Measurements from ENCODE around the gene PNP.
"Not testable (repeated sequence)": the region's sequence is repeated elsewhere in the genome, so short reads cannot be mapped to it uniquely, and the experiment has no call there.

Gene PNP

DNA sequence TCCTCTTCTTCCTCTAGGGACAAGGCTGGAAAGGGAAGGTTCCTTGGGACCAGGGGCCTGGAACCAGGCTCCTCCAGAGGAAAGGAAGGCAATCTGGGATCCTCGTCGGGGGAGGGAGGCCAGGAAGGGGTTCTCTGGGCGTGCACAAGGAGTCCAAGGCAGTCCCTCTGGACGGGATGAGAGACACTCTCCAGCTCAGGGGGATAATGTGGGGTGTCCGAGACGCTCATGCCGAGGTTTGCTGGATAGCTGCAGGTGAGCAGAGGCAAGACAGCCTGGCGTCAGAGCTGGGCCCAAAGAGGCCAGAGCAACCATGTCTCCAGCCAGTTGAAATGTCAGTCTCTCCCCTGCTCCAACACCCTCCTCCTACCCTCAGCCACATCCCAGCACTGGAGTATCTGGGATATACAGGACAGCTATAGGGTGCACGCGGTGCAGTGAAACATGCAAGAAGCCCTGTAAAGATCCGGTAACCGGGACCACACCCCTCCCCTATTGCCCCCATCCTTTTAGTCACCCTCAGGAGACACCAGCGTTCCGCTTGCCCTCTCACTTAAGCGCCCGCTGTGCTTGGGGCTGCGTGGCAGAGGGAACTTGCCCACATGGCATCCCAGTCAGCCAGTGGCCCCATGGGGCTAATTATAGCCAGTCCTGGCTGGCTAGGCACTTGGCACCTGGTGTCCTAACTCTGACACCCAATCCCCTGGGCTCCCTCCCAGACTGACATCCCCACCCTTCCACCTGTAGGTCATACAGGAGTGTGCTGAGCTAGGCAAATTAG is 33.4 kb upstream of the PNP start, which contains the start of gene KLHL33:
KLHL33 (minus strand) TSS at position 585 of the 781 bp plus-strand sequence; CDS start at position 230, 355 bp downstream.
- H3K4me1 ChIP-seq (ENCODE audit: control insufficient read depth, insufficient read depth, low read length): peaks cover 7% of the 10 kb centered on the region; the same call in 1 of the 2 replicates
- H3K27me3 ChIP-seq (ENCODE audit: control insufficient read depth, insufficient read depth, low read length): no peaks in the 10 kb centered on the region
- H3K9me3 ChIP-seq (ENCODE audit: control insufficient read depth, insufficient read depth, low read depth, low read length): no peaks in the 10 kb centered on the region
- no peaks in the 10 kb centered on the region for H3K36me3 ChIP-seq (ENCODE audit: control insufficient read depth, insufficient read depth, low read length)
- no peak within 1 kb of the TSS for H3K4me3 ChIP-seq (ENCODE audit: low read depth, low read length)
- no peak within 1 kb of the TSS for H3K27ac ChIP-seq (ENCODE audit: low read depth, low read length)
- no peak within 1 kb of the TSS for H3K9ac ChIP-seq (ENCODE audit: low read length)

- Histone ChIP-seq H3K9ac (ENCODE audit: low read length) (no peak overlapping the region), H3K4me1 (ENCODE audit: control insufficient read depth, insufficient read depth, low read length) (peaks cover 7% of the 10 kb centered on the region; the same call in 1 of the 2 replicates), H3K36me3 (ENCODE audit: control insufficient read depth, insufficient read depth, low read length) (no peaks in the 10 kb centered on the region), H3K4me3 (ENCODE audit: low read depth, low read length) (no peak overlapping the region), H3K27ac (ENCODE audit: low read depth, low read length) (no peak overlapping the region), H3K9me3 (ENCODE audit: control insufficient read depth, insufficient read depth, low read depth, low read length) (no peaks in the 10 kb centered on the region), H3K27me3 (ENCODE audit: control insufficient read depth, insufficient read depth, low read length) (no peaks in the 10 kb centered on the region)
Observed at GRCh38 chr14:20436363-20436755, 32.8 kb upstream of the PNP start.

DNA sequence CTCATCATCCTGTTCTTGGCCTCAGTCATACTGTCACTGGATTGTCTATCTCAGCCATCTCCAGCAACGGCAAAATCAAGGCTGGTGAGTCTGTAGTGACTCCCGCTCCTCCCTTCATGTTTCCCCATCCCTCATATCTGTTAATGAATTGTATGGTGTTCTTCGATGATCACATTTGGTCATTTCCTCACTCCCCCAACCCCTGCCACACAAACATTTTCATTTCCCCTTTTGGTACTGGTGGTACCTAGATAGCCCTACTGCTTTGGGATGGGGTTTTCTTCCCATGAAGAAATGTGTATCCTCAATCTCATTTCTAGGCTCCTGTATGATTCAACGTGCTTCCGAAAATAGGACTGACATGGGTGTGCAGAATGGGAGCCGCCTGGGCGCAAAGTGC is 30.5 kb upstream of the PNP start:
- Histone ChIP-seq H3K27ac (ENCODE audit: low read depth, low read length) (no peak overlapping the region), H3K4me3 (ENCODE audit: low read depth, low read length) (no peak overlapping the region), H3K27me3 (ENCODE audit: control insufficient read depth, insufficient read depth, low read length) (no peaks in the 10 kb centered on the region), H3K4me1 (ENCODE audit: control insufficient read depth, insufficient read depth, low read length) (peaks cover 7% of the 10 kb centered on the region; the same call in 1 of the 2 replicates), H3K9me3 (ENCODE audit: control insufficient read depth, insufficient read depth, low read depth, low read length) (peaks cover 5% of the 10 kb centered on the region; the same call in 1 of the 2 replicates), H3K9ac (ENCODE audit: low read length) (no peak overlapping the region), H3K36me3 (ENCODE audit: control insufficient read depth, insufficient read depth, low read length) (no peaks in the 10 kb centered on the region)

- Histone ChIP-seq H3K4me1 (ENCODE audit: control insufficient read depth, insufficient read depth, low read length) (peaks cover 4% of the 10 kb centered on the region; the same call in 1 of the 2 replicates), H3K4me3 (ENCODE audit: low read depth, low read length) (no peak overlapping the region), H3K36me3 (ENCODE audit: control insufficient read depth, insufficient read depth, low read length) (peaks cover 8% of the 10 kb centered on the region), H3K27me3 (ENCODE audit: control insufficient read depth, insufficient read depth, low read length) (no peaks in the 10 kb centered on the region), H3K9ac (ENCODE audit: low read length) (no peak overlapping the region), H3K27ac (ENCODE audit: low read depth, low read length) (no peak overlapping the region), H3K9me3 (ENCODE audit: control insufficient read depth, insufficient read depth, low read depth, low read length) (peaks cover 5% of the 10 kb centered on the region; the same call in 1 of the 2 replicates)
Observed at GRCh38 chr14:20440465-20440864, 28.7 kb upstream of the PNP start.

- peaks cover 5% of the 10 kb centered on the region; the same call in 1 of the 2 replicates for H3K9me3 ChIP-seq (ENCODE audit: control insufficient read depth, insufficient read depth, low read depth, low read length)
- H3K27me3 ChIP-seq (ENCODE audit: control insufficient read depth, insufficient read depth, low read length): no peaks in the 10 kb centered on the region
- no peaks in the 10 kb centered on the region; the same call in 1 of the 2 replicates for H3K4me1 ChIP-seq (ENCODE audit: control insufficient read depth, insufficient read depth, low read length)
- no peak overlapping the region for H3K27ac ChIP-seq (ENCODE audit: low read depth, low read length)
- H3K36me3 ChIP-seq (ENCODE audit: control insufficient read depth, insufficient read depth, low read length): peaks cover 12% of the 10 kb centered on the region
- H3K4me3 ChIP-seq (ENCODE audit: low read depth, low read length): no peak overlapping the region
- no peak overlapping the region for H3K9ac ChIP-seq (ENCODE audit: low read length)
Observed at GRCh38 chr14:20440882-20441281, 28.3 kb upstream of the PNP start.

DNA sequence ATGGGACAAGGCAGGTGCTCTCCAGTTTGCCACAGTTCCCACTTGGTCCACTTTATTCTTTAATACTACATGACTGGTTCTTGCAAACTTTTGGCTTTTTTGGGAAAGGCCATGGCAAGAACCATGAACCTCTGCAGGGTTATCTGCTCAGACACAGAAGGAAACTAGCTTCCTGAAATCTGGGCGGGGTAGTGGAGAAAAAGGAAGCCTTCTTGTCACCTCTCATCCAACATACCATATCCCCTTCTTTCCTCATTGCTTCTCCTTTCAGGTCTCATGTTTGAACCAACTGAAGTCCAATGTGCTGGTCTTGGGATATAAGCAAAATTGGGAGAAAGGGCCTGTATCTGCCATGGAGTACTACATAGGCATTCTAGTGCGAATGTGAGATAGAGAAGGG is 27.7 kb upstream of the PNP start:
- no peaks in the 10 kb centered on the region; the same call in 1 of the 2 replicates for H3K4me1 ChIP-seq (ENCODE audit: control insufficient read depth, insufficient read depth, low read length)
- H3K9ac ChIP-seq (ENCODE audit: low read length): no peak overlapping the region
- H3K4me3 ChIP-seq (ENCODE audit: low read depth, low read length): no peak overlapping the region
- H3K27me3 ChIP-seq (ENCODE audit: control insufficient read depth, insufficient read depth, low read length): no peaks in the 10 kb centered on the region
- no peak overlapping the region for H3K27ac ChIP-seq (ENCODE audit: low read depth, low read length)
- peaks cover 5% of the 10 kb centered on the region; the same call in 1 of the 2 replicates for H3K9me3 ChIP-seq (ENCODE audit: control insufficient read depth, insufficient read depth, low read depth, low read length)
- H3K36me3 ChIP-seq (ENCODE audit: control insufficient read depth, insufficient read depth, low read length): peaks cover 18% of the 10 kb centered on the region

- H3K4me3 ChIP-seq (ENCODE audit: low read depth, low read length); H3K9me3 ChIP-seq (ENCODE audit: control insufficient read depth, insufficient read depth, low read depth, low read length); H3K9ac ChIP-seq (ENCODE audit: low read length); H3K27ac ChIP-seq (ENCODE audit: low read depth, low read length); H3K27me3 ChIP-seq (ENCODE audit: control insufficient read depth, insufficient read depth, low read length); H3K4me1 ChIP-seq (ENCODE audit: control insufficient read depth, insufficient read depth, low read length): not testable (repeated sequence)
- peaks cover 40% of the 10 kb centered on the region for H3K36me3 ChIP-seq (ENCODE audit: control insufficient read depth, insufficient read depth, low read length)
Observed at GRCh38 chr14:20443650-20444049, 25.6 kb upstream of the PNP start.

DNA sequence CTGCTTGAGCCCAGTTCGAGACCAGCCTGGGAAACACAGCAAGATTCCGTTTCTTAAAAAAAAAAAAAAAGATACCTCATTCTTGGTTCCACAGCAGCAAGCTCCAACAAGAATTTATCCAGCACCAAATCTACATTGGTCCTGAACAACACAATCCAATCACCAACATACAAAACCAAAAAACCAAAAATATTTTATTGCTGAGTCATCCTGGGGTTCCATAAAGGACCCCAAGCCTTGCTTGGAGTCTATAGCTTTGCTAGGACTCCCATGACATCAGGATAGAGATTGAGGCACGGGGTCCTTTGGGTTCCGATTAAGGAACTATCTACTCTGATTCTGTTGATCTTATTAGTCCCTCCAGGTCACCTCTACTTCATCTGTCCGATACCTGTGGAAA is 22.3 kb upstream of the PNP start:
- peaks cover 5% of the 10 kb centered on the region; the same call in 1 of the 2 replicates for H3K9me3 ChIP-seq (ENCODE audit: control insufficient read depth, insufficient read depth, low read depth, low read length)
- peak overlapping the region; percentile 41; the same call in 1 of the 2 replicates for H3K27ac ChIP-seq (ENCODE audit: low read depth, low read length)
- H3K36me3 ChIP-seq (ENCODE audit: control insufficient read depth, insufficient read depth, low read length): peaks cover 72% of the 10 kb centered on the region

DNA sequence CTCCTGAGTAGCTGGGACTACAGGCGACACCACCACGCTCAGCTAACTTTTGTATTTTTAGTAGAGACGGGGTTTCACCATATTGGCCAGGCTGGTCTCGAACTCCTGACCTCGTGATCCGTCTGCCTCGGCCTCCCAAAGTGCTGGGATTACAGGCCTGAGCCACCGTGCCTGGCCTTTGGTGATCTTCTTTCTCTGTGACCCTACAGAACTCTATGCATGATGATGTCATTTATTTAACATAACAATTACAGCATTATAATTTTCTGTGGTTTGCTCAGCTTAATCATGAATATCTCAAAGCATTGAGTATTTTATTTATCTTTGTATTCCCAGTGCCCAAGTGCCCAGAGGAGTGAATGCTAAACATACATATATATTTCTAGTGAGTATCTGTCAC is 16.4 kb upstream of the PNP start:
- H3K4me3 ChIP-seq (ENCODE audit: low read depth, low read length); H3K9ac ChIP-seq (ENCODE audit: low read length); H3K9me3 ChIP-seq (ENCODE audit: control insufficient read depth, insufficient read depth, low read depth, low read length); H3K4me1 ChIP-seq (ENCODE audit: control insufficient read depth, insufficient read depth, low read length); H3K27me3 ChIP-seq (ENCODE audit: control insufficient read depth, insufficient read depth, low read length); H3K27ac ChIP-seq (ENCODE audit: low read depth, low read length): not testable (repeated sequence)
- H3K36me3 ChIP-seq (ENCODE audit: control insufficient read depth, insufficient read depth, low read length): peaks cover 66% of the 10 kb centered on the region

More for the DNA sequence above, 22.3 kb upstream of the PNP start:
- H3K9ac ChIP-seq (ENCODE audit: low read length): no peak overlapping the region
- no peak overlapping the region for H3K4me3 ChIP-seq (ENCODE audit: low read depth, low read length)
- no peaks in the 10 kb centered on the region for H3K27me3 ChIP-seq (ENCODE audit: control insufficient read depth, insufficient read depth, low read length)
- no peaks in the 10 kb centered on the region for H3K4me1 ChIP-seq (ENCODE audit: control insufficient read depth, insufficient read depth, low read length)

GRCh38 chr14:20454516-20455354 is 14.5 kb upstream of the PNP start, which contains the start of the genes APEX1 and OSGEP:
Gene APEX1 (plus strand): TSS chr14:20455226. CDS start chr14:20455646, 420 bp downstream.
Gene OSGEP (minus strand): TSS chr14:20454812. CDS start chr14:20454683, 129 bp downstream.
- Histone ChIP-seq H3K4me3 (ENCODE audit: low read depth, low read length) (peak within 1 kb of the TSS; percentile 91), H3K27me3 (ENCODE audit: control insufficient read depth, insufficient read depth, low read length) (no peaks in the 10 kb centered on the region), H3K27ac (ENCODE audit: low read depth, low read length) (peak within 1 kb of the TSS; percentile 93), H3K36me3 (ENCODE audit: control insufficient read depth, insufficient read depth, low read length) (peaks cover 65% of the 10 kb centered on the region), H3K9me3 (ENCODE audit: control insufficient read depth, insufficient read depth, low read depth, low read length) (no peaks in the 10 kb centered on the region), H3K4me1 (ENCODE audit: control insufficient read depth, insufficient read depth, low read length) (no peaks in the 10 kb centered on the region), H3K9ac (ENCODE audit: low read length) (peak within 1 kb of the TSS; percentile 98)
